GM19035 (cell line): Measurements from ENCODE around the gene ECE1.
"Not testable (repeated sequence)": the region's sequence is repeated elsewhere in the genome, so short reads cannot be mapped to it uniquely, and the experiment has no call there.

Experiments used
- ATAC-seq: cut with Tn5 transposase; IDR thresholded peaks from one replicate; pipeline ENCODE4 v1.9.1; 2021; ENCODE audit not compliant: unreplicated experiment

The ECE1 gene

DNA sequence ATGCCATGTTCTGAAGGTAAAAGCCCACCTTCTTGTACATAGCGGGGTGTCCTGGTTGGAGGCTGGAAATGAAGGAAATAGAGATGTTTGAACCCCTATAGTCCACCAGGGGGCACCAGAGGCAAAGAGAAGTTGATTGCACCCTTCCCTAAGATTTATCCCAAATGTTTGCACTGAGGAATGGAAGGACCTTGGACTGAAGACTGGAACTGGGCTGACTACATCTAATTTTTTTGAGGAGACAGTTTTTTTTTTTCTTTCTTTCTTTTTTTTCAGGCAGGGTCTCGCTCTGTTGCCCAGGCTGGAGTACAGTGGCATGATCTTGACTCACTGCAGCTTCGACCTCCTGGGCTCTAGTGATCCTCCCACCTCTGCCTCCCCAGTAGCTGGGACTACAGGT is 58.2 kb downstream of the ECE1 start:
- no peak for ATAC-seq

DNA sequence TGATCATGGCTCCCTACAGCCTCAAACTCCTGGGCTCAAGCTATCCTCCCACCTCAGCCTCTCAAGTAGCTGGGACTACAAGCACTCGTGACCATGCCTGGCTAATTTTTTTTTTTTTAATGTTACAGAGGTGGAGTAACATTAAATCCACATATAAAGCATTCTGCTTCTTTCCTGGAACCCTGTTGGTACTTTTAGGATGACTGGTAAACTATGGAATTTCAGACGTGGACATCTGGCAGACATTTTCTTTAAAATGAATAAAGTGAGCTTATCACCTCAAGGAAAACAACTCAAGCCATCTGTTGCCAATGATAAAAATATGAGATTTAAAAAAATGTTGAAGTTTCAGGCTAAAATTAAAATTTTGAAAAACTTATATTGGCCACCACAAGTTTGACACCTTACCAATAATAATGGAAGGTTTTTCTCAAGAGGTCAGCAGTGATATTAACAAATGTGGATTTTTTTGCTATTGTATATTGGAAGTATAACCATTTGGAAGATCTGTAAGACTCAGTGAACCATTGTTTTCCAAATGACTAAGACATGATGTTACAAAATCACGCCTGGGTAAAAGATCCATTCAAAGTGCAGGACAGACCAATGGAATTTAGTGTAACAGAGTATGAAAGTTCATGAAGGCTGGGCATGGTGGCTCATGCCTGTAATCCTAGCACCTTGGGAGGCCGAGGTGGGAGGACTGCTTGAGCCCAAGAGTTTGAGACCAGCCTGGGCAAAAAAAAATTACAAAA is 60.8 kb downstream of the ECE1 start:
- no peak for ATAC-seq

DNA sequence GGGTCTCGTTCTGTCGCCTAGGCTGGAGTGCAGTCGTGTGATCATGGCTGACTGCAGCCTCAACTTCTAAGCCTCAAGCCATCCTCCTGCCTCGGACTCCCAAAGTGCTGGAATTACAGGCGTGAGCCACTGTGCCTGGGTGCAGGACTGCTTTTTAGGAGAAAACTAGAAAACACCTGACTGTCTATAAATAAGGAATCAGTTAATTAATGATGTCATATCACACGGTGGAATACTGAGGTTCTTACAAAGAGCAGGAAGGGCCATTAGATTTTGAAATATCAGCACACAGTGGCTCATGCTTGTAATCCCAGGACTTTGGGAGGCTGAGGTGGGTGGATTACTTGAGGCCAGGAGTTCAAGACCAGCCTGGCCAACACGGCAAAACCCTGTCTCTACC is 62.0 kb downstream of the ECE1 start:
- not testable (repeated sequence) for ATAC-seq

DNA sequence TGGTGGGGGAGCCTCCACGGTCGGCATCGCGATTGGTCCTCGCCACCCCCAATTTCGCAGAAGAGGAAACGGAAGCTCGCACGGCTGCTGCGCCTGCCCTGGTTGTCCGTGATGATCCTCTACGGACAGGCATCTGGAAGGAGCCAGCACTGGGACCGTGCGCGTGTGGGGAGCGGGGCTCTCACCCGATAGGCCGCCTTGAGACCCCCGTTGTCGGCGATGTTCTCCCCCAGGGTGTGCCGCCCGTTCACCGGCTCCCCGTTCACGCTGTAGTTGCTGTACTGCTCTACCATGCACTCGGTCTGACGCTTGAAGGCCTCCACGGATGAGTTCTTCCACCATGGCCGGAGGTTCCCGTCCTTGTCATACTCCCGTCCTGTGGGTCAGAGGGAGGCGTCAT is 65.2 kb downstream of the ECE1 start:
- no peak for ATAC-seq

DNA sequence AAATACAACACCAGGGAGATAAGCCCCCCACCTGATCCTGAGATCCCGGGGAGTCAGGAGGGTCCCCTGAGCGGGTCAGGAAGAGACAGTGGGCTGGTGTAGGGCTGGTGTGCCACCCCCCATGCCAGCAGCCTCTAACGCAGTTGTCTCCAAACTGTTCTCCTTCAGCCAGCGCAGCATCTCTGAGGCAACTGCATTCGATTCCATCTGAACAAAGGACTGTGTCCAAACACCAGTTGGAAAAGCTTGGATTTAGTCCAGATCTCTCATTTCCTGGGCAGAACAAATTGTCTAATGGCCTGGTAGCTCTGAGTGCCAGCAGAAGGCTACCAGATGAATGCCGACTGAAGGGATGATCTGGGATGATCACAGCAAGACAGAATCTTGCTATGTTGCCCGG is 69.4 kb downstream of the ECE1 start:
- no peak for ATAC-seq

- ATAC-seq, result no peak
These were observed 70.6 kb downstream of the ECE1 start for GRCh38 chr1:21219674-21220073.

DNA sequence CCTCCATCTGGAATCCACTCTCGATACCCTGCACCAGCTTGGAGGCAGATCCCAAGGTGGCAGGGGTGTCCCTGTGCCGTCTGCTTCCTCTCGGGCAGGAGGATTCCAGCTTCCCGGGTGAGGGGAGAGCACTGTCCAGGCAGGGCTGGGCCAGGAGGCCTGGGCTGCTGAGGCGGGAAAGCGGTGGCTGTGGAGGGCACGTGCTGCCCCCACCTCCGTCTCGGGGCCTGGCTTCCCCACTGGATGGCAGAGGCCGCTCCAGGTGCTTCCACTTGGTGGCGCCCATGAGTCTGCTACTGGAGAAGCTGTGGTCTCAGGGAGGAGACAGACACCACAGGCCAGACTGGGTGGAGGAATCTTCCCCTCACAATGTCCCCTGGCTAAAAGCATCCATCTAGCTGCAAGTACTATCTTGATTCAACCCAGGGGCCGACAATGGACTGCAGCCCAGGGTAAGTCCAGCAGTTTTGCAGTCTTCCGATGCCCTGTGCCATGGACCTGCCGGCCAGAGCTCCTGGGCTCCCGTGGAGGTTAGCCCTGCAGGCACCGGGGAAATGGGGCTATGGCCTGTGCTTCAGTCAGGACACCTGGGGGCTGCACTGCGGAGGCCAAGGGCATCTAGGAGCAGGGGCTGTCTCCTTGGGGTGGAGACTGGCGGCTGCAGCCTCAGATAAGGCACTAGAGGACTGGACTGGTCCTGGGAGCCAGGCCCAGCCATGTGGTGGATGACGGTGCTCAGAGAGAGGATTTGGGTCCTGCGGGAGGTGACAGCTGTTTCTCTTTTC is 72.3 kb downstream of the ECE1 start:
- ATAC-seq, result no peak

- ATAC-seq, result no peak
These were observed 73.1 kb downstream of the ECE1 start for GRCh38 chr1:21216835-21217811.

- ATAC-seq, result no peak
These were observed 78.1 kb downstream of the ECE1 start for GRCh38 chr1:21212126-21212525.

GRCh38 chr1:21208137-21208700 is 82.0 kb downstream of the ECE1 start:
- ATAC-seq, result not testable (repeated sequence)

- ATAC-seq, result no peak
These were observed 84.1 kb downstream of the ECE1 start for GRCh38 chr1:21206117-21206516.

DNA sequence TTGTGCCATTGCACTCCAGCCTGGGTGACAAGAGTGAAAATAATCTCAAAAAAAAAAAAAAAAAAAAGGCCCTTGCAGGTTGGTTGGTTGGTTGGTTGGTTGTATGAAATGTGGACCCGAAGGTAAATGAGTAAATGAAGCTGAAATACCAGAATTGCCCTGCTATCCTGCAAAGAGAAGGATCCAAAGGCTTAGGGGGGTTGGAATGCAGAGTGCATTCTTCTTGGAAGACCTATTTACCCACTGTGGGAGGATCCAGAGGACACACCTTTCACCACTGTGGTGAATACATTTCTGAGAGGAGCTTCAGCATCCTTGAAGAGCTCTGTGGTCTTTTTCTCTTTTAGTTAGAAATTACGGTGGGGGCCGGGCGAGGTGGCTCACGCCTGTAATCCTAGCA is 84.8 kb downstream of the ECE1 start:
- ATAC-seq, result no peak

- no peak for ATAC-seq
These were observed 88.6 kb downstream of the ECE1 start for GRCh38 chr1:21201650-21202049.

DNA sequence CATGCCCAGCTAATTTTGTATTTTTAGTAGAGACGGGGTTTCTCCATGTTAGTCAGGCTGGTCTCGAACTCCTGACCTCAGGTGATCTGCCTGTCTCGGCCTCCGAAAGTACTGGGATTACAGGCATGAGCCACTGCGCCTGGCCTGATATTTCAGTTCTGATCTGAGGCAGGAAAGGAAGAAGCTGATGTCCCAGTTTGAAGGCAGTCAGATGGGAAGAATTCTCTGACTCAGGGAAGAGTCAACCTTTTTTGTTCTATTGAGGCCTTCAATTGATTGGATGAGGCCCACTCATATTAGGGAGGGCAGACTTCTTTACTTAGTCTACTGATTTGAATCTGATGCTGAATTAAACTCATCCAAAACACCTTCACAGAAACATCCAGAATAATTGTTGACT is 89.0 kb downstream of the ECE1 start:
- ATAC-seq, result not testable (repeated sequence)

DNA sequence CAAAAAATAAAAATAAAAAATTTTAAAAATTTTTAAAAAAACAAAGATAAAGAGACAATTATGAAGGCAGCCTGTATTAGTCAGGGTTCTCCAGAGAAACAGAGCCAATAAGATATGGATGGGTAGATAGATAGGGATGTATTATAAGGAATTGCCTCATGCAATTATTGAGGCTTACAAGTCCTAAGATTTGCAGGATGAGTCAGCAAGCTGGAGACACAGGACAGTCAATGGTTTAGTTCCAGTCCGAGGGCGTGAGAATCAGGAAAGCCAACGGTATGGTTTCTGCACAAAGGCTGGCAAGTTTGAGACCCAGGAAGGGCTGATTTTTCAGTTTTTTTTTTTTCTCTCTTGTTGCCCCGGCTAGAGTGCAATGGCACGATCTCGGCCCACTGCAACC is 89.5 kb downstream of the ECE1 start:
- no peak for ATAC-seq

DNA sequence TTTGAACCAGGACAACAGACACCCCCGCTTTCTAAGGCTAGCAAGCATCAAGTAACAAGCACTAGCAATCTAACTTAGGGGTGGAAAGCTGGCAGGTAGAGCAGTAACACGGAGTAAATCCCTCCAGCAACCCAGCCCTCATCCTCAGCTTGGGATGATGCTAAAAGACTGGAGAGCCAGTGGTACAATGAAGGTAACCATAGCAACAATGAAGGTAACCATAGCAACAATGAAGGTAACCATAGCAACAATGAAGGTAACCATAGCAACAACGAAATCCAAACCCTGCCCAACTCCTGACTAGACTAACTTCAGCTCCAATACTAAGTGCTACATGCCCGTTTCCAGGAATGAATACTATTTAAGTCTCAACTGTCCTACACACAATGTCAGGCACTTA is 91.3 kb downstream of the ECE1 start:
- ATAC-seq, result no peak

- ATAC-seq, result no peak
These were observed 97.4 kb downstream of the ECE1 start for GRCh38 chr1:21192871-21193270.

DNA sequence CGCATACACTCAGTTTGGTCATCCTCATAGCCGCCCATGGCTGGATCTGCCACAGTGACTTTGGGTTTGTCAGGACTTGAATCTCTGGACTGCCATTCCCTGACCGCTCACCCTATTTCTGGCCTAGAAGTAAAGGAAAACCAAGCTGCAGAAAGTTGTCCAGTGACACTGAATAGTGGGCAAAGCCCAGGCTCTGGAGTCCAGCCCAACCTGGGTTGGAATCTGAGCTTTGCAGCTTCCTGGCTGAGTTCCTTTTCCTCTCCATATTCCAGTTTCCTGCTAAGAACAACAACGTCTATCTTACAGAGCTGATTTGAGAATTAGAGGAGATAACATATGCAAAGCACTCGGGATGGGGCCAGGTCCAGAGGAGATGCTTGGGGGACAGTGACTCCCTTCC is 98.0 kb downstream of the ECE1 start:
- ATAC-seq, result no peak

- ATAC-seq, result not testable (repeated sequence)
These were observed 99.5 kb downstream of the ECE1 start for GRCh38 chr1:21190771-21191170.

DNA sequence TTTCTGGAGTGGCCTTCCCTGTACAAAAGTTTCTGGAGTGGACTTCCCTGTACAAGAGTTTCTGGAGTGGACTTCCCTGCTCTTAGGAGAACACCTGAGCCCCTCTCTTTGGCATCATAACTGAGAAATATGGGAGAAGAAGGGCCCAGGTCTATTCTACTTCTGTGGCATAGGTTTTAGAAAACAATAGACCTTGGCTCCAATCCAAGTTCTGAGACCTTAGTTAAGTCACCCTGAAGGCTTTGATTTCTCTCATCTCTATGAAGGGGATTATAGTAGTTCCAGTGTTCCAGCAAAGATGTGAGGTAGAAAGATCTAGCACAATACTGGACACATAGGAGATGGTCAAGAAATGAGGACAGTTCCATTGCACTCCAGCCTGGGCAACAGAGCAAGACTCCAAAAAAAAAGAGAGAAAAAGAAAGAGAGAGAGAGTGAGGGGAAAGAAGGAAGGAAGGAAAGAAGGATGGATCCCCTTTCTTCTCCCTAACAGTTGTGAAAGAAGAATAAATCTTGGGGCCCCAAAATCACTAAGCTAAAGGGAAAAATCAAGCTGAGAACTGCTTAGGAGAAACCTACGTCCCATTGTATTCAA is 100.3 kb downstream of the ECE1 start:
- ATAC-seq, result no peak

GRCh38 chr1:21189421-21189820 is 100.8 kb downstream of the ECE1 start:
- no peak for ATAC-seq
